Keratinocyte (primary cell): ENCODE data around the gene LAMA3.

Source experiments
- CTCF ChIP-seq, 3 experiments: IDR thresholded peaks in 1 of 3; conservative IDR thresholded peaks in 1 of 3; optimal IDR thresholded peaks in 1 of 3; 2 replicates in 2 of 3; 3 replicates in 1 of 3; pipeline versions ENCODE3 to v1.5.1; 2011; ENCODE audit warnings: low read length in 3 of 3, mild to moderate bottlenecking in 3 of 3, moderate library complexity in 2 of 3, control low read depth in 1 of 3, inconsistent platforms in 1 of 3; ENCODE audit not compliant: insufficient read depth in 2 of 3; ENCODE audit errors: extremely low read depth in 1 of 3
- EZH2 ChIP-seq: IDR thresholded peaks from one replicate; pipeline ENCODE4 v1.6.1; 2012; ENCODE audit warnings: inconsistent platforms, mild to moderate bottlenecking, low read length, moderate library complexity

DNA sequence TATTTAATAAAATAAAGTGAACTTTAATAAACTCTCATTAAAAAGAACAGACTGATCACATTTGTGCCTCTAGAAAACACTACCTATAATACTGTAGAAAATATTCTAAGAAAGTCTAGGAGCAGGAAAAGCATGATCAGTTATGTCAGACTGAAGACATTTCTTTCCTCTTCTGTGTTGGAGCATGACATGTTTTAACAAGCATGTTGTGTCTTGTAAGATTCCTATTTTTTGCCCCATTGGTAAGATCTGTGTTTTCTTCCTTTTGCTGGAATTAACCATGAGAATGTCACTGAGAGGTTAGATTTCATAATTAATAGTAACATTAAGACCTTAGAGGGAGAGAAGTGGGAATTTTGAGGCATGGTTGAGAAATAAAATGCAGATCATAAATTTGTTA is 27.7 kb downstream of the LAMA3 start:
- TF ChIP-seq CTCF (optimal IDR thresholded peaks at IDR 0.05 in 1 of 3, IDR thresholded peaks at IDR 0.05 in 1 of 3, conservative IDR thresholded peaks at IDR 0.05 in 1 of 3; ENCODE audit: extremely low read depth in 1 of 3, insufficient read depth in 2 of 3, low read length in 3 of 3): no peak
- no peak for TF ChIP-seq EZH2
